BJ (cell line): ENCODE data around the gene GPRC5A. TPM values are rescaled to one million over a fixed set of nuclear protein-coding genes. Genes with fewer than 3 reads are reported as not detected.
A peak's percentile ranks its signal among the peaks of the same experiment; 100 is the strongest.

Experiments used
- CTCF ChIA-PET: fragments of 350-600 bp; formaldehyde crosslinking; extraction: SDS; loops from one replicate; lab custom pipeline; 2021; ENCODE audit warnings: antibody characterized with exemption, inconsistent platforms; lab: Yijun Ruan, JAX
- POLR2A ChIA-PET: fragments of 300-600 bp; sonication (Branson Sonifier 250); formaldehyde crosslinking; extraction: SDS; loops from one replicate; lab custom pipeline; 2021; ENCODE audit warnings: antibody characterized with exemption; lab: Charles Lee
- DNase-seq: peaks from one replicate; pipeline ENCODE4 v3.0.0-alpha.2; 2011; ENCODE audit warnings: low read depth
- H3K27me3 ChIP-seq: 2 replicates; pipeline ENCODE4 v1.6.0; 2011; ENCODE audit warnings: low read length; ENCODE audit not compliant: control insufficient read depth, insufficient read depth
- H3K36me3 ChIP-seq: 2 replicates; pipeline ENCODE4 v1.5.1; 2011; ENCODE audit warnings: low read length; ENCODE audit not compliant: control insufficient read depth, insufficient read depth
- H3K4me3 ChIP-seq: 2 replicates; pipeline ENCODE4 v1.5.1; 2011; ENCODE audit warnings: low read depth, mild to moderate bottlenecking, control low read depth, low read length
- polyA plus RNA-seq: library from polyadenylated mRNA; depleted of rRNA; stranded (reverse); fragments of >200 nt; gene quantifications from 2 replicates; pipeline ENCODE4 v1.2.3, GENCODE V29; 2011
- TF ChIP-seq, protein P1 (sequence below): IDR thresholded peaks from 2 replicates; pipeline ENCODE4 v1.5.1; 2011; ENCODE audit warnings: low read depth, mild to moderate bottlenecking, control low read depth, inconsistent platforms, low read length, moderate library complexity; ENCODE audit not compliant: insufficient read depth

Gene GPRC5A
- polyA plus RNA-seq, 1 experiment, result 241 TPM

GRCh38 chr12:12864243-12864642 lies 27.1 kb upstream of the GPRC5A start:
- Histone ChIP-seq H3K36me3 (peaks cover 3% of the 10 kb centered on the region), H3K27me3 (no peaks in the 10 kb centered on the region), H3K4me3 (no peak overlapping the region)
- no peak for DNase-seq
- TF ChIP-seq, protein P1, sequence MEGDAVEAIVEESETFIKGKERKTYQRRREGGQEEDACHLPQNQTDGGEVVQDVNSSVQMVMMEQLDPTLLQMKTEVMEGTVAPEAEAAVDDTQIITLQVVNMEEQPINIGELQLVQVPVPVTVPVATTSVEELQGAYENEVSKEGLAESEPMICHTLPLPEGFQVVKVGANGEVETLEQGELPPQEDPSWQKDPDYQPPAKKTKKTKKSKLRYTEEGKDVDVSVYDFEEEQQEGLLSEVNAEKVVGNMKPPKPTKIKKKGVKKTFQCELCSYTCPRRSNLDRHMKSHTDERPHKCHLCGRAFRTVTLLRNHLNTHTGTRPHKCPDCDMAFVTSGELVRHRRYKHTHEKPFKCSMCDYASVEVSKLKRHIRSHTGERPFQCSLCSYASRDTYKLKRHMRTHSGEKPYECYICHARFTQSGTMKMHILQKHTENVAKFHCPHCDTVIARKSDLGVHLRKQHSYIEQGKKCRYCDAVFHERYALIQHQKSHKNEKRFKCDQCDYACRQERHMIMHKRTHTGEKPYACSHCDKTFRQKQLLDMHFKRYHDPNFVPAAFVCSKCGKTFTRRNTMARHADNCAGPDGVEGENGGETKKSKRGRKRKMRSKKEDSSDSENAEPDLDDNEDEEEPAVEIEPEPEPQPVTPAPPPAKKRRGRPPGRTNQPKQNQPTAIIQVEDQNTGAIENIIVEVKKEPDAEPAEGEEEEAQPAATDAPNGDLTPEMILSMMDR, result no peak
- ChIA-PET POLR2A (no interaction called here), CTCF (no interaction called here)

DNA sequence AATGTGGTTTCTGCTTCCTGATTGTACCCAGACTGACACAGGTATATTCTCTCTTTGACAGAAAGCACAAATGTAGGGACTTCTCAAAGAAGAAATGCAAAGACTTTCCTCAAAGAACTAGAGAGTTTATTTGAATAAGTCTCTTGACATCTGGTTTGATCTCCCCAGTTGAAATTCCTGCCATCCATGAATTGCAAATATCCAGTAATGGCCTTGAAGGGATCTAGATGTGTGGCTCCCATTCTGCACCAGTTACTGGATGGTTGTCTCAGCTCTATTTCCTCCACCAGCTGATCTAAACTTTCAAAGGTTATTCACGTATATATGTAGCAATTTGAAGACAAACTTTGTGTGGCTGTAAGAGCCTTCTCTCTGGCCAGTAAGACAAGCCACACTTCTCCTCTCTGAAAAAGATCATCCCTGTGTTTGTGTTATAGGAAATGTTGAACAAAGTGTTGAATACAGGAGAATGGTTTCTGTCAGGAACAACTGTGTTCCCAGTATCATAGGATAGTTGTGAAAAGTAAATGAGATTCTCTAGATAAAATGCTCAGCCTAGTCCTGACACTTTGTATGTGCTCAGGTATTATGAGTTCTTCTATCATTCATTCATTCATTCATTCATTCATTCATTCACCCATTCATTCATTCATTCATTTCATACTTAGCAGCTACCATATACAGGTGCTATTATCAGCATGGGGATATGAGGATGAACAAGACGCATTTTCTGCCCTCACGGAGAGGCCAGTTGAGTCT lies 22.7 kb upstream of the GPRC5A start:
- DNase-seq, result no peak
- H3K36me3 ChIP-seq, result peaks cover 2% of the 10 kb centered on the region
- no peaks in the 10 kb centered on the region for H3K27me3 ChIP-seq
- CTCF ChIA-PET, result interaction anchor here (0.8 to 1.2 kb wide), 2 partner anchors 79 to 80 kb away, joined by 4 read pairs; no protein-coding TSS in a partner anchor
- POLR2A ChIA-PET, result interaction anchor here (0.6 kb wide), 1 partner anchor 78 kb away, joined by 3 read pairs; no protein-coding TSS in a partner anchor
- TF ChIP-seq, protein P1, result no peak
- no peak overlapping the region for H3K4me3 ChIP-seq

GRCh38 chr12:12870465-12870864 lies 20.9 kb upstream of the GPRC5A start:
- CTCF ChIA-PET, result no interaction called here
- POLR2A ChIA-PET, result no interaction called here
- DNase-seq, result peak; percentile 100
- TF ChIP-seq, protein P1, result no peak
- Histone ChIP-seq H3K27me3 (no peaks in the 10 kb centered on the region), H3K36me3 (no peaks in the 10 kb centered on the region; the same call in 1 of the 2 replicates), H3K4me3 (no peak overlapping the region)

DNA sequence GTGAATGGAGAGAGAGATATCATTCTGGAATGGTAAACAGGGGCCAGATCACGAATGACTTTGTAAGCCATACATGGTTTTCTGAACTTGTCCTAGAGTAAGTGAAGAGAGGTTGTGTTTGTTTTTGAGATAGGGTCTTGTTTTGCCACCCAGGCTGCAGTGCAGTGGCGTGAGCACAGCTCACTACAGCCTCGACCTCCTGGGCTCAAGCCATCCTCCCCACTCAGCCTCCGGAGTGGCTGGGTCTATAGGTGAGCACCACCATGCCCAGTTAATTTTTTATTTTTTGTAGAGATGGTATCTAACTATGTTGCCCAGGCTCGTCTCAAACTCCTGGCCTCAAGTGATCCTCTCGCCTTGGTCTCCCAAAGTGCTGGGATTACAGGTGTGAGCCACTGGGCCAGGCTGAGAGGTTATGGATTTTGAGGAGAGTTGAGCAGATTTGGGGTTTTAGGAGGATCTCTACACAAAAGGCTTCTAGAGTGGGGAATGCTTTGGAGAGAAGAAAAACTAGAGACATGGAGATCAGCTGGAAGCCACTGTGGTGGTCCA lies 19.7 kb upstream of the GPRC5A start:
- Histone ChIP-seq H3K27me3 (no peaks in the 10 kb centered on the region), H3K4me3 (no peak overlapping the region), H3K36me3 (no peaks in the 10 kb centered on the region)
- DNase-seq, result no peak
- TF ChIP-seq, protein P1, result no peak
- ChIA-PET POLR2A (interaction anchor here (1.5 kb wide), 1 partner anchor 20 kb away, joined by 8 read pairs; the partner anchor contains the start of gene GPRC5A), CTCF (interaction anchor here (0.9 to 1.8 kb wide), 4 partner anchors 20 to 135 kb away, joined by 3 to 6 read pairs (median 4); partner anchors contain the start of gene GPRC5A)

DNA sequence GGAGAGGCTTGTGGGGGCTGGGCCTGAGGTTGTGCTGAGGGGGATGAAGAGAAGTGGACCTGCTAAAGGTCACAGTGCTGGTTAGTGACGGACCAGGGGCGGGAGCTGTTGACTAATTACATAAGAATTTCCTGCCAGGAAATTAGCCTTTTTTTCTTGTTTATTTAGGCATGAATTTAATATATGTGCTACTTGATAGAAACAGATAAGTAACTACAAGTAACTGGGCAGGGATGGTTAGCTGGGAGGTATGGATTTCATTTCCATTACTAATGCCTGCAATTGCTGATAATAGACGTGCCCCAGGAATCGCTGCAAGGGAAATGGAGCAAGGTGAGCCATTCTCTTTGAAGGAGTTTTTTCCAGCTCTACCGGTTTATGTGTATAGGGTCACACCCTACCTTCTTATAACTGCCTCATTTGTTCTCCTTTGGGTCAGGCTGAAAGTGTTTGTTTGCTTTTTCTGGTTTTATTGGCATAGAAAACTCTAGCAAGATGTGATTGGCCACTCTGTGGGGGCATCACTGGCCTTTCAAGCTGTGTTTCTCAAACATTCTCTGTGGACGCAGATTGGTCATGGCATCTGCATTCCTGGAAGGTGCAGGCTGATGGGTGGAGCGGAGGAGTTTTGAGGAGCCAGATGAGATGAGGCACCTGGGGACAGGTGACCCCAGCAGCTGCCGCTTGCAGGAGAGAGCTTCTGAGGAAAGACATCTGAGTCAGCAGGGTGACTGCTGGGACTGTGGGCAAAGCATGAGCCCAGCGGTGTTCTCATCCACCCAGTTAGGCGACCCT lies 19.0 kb upstream of the GPRC5A start:
- CTCF ChIA-PET, result interaction anchor here (0.7 to 1.8 kb wide), 5 partner anchors 19 to 922 kb away, joined by 3 to 6 read pairs (median 4); partner anchors contain the start of gene GPRC5A
- POLR2A ChIA-PET, result interaction anchor here (1.5 kb wide), 1 partner anchor 19 kb away, joined by 8 read pairs; the partner anchor contains the start of gene GPRC5A
- Histone ChIP-seq H3K36me3 (no peaks in the 10 kb centered on the region), H3K27me3 (no peaks in the 10 kb centered on the region), H3K4me3 (no peak overlapping the region)
- peak; percentile 70 for DNase-seq
- TF ChIP-seq, protein P1, result no peak
